Activated CD8-positive, alpha-beta T cell treated with anti-CD3 and anti-CD28 coated beads for 36 hours (primary cell): ENCODE results near the gene PKP3. TPM values are rescaled to one million over a fixed set of nuclear protein-coding genes. Genes with fewer than 3 reads are reported as not detected.

Experiments used
- ATAC-seq: fragments of 200-7000 bp; cut with Tn5 transposase; one replicate; pipeline ENCODE4 v1.10.0; 2021; ENCODE audit warnings: mild to moderate bottlenecking, moderate library complexity
- CTCF ChIA-PET: fragments of 350-600 bp; sonication (Branson Sonifier 250); formaldehyde crosslinking; loops from one replicate; lab custom pipeline; 2021; ENCODE audit warnings: antibody characterized with exemption; lab: Charles Lee
- POLR2A ChIA-PET: fragments of 350-600 bp; sonication (Branson Sonifier 250); formaldehyde crosslinking; loops from one replicate; lab custom pipeline; 2021; ENCODE audit warnings: antibody characterized with exemption; lab: Charles Lee
- DNase-seq: peaks from one replicate; pipeline ENCODE4 v3.0.0-alpha.2; 2020
- H3K27ac Mint-ChIP-seq: one replicate; pipeline ENCODE4 v1.8.0; 2021; ENCODE audit warnings: mild to moderate bottlenecking, mixed read lengths
- H3K27me3 Mint-ChIP-seq: one replicate; pipeline ENCODE4 v1.8.0; 2021; ENCODE audit warnings: mixed read lengths
- H3K36me3 Mint-ChIP-seq: one replicate; pipeline ENCODE4 v1.8.0; 2021; ENCODE audit warnings: low read depth, mixed read lengths
- H3K4me1 Mint-ChIP-seq: one replicate; pipeline ENCODE4 v1.8.0; 2021; ENCODE audit warnings: low read depth, mixed read lengths
- H3K4me3 Mint-ChIP-seq: one replicate; pipeline ENCODE4 v1.8.0; 2021; ENCODE audit warnings: mild to moderate bottlenecking, moderate library complexity, mixed read lengths
- H3K9me3 Mint-ChIP-seq: one replicate; pipeline ENCODE4 v1.8.0; 2021; ENCODE audit warnings: mixed read lengths
- intact Hi-C: fragments of 100-400 bp; cut with micrococcal nuclease; formaldehyde crosslinking; loops from one replicate; pipeline ENCODE4 v1.10.0; 2022
- total RNA-seq, 2 experiments: library from RNA; stranded (reverse); gene quantifications; one replicate each; pipeline ENCODE4 v1.2.3, GENCODE V29; 2021
- TF ChIP-seq, protein P1 (sequence below): fragments of 200-600 bp; IDR thresholded peaks from one replicate; pipeline ENCODE4 v1.8.0; 2022; ENCODE audit warnings: antibody characterized with exemption, mild to moderate bottlenecking

Gene PKP3
- total RNA-seq, 2 experiments from 2014 or later, result 0.18 TPM; not detected in 1

DNA sequence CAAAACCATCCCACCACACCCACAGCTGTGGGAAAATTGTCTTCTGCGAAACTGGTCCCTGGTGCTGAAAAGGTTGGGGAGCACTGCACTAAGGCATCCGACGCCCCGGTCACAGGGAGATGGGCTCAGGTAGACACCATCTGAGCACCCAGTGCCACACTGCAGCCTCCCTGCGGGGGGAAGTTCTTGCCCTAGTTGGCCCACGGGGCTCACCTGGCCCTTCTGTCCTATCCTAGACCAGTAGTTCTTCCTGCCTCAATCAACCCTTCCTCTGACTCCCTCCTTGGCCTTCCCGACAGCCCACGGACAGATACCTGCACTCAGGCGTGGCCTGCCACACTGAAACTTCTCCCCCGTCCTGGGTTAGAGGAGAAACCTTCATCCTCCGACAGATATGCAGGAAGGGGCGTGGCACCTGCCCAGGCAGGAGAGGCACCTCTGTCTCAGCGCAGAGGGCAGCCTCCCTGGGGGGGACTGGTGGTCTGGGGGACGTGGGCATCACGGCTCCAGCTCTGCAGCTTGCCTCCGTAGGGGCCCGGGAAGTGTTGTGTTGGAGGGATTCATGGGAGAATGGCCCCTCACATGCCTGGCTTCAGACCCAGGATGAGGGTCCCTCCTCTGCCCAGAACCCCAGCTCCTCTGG is 43.3 kb downstream of the PKP3 start:
- H3K36me3 Mint-ChIP-seq, result no peaks in the 10 kb centered on the region
- H3K4me3 Mint-ChIP-seq, result no peak overlapping the region
- DNase-seq (no peak), ATAC-seq (no peak)
- H3K9me3 Mint-ChIP-seq, result no peaks in the 10 kb centered on the region
- H3K27me3 Mint-ChIP-seq, result no peaks in the 10 kb centered on the region
- CTCF ChIA-PET, result interaction anchor here (1.5 kb wide), 1 partner anchor 10 kb away, joined by 4 read pairs; no protein-coding TSS in a partner anchor
- H3K27ac Mint-ChIP-seq, result no peak overlapping the region
- POLR2A ChIA-PET, result no interaction called here
- H3K4me1 Mint-ChIP-seq, result peaks cover 22% of the 10 kb centered on the region
- TF ChIP-seq, protein P1, sequence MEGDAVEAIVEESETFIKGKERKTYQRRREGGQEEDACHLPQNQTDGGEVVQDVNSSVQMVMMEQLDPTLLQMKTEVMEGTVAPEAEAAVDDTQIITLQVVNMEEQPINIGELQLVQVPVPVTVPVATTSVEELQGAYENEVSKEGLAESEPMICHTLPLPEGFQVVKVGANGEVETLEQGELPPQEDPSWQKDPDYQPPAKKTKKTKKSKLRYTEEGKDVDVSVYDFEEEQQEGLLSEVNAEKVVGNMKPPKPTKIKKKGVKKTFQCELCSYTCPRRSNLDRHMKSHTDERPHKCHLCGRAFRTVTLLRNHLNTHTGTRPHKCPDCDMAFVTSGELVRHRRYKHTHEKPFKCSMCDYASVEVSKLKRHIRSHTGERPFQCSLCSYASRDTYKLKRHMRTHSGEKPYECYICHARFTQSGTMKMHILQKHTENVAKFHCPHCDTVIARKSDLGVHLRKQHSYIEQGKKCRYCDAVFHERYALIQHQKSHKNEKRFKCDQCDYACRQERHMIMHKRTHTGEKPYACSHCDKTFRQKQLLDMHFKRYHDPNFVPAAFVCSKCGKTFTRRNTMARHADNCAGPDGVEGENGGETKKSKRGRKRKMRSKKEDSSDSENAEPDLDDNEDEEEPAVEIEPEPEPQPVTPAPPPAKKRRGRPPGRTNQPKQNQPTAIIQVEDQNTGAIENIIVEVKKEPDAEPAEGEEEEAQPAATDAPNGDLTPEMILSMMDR, result no peak
- intact Hi-C loops, result no loop called here

DNA sequence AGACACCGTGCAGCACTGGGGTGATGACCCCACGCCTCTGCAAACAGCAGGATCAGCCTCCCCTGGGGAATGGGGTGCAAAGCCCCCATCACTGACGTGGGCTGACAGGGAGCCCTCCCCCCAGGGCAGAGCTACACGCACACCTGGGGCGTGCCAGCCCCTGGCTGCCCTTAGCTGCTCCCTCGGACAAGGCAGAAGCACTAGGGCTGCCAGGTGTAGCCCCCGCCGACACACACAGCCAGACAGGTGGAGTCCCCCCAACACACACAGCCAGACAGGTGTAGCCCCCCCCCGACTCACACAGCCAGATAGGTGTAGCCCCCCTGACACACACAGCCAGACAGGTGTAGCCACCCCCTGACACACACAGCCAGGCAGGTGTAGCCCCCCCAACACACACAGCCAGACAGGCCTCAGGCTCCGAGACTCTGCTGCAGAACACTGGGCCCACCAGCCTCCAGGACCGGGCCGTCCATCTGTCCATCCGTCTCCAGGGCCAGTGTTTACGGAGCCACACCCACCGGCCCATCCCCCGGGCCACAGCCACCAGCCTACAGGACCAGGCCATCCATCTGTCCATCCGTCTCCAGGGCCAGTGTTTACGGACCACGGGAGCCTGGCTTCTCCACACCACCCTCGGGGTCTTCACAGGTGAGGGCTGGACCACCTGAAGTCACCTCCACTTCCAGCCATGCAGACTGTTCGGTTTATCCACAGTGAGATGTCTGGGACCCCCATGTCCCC is 44.3 kb downstream of the PKP3 start:
- ChIA-PET POLR2A (no interaction called here), CTCF (interaction anchor here (1.5 to 2.4 kb wide), 2 partner anchors 10 to 22 kb away, joined by 4 to 6 read pairs; no protein-coding TSS in a partner anchor)
- DNase-seq, result no peak
- ATAC-seq, result no peak
- H3K36me3 Mint-ChIP-seq, result no peaks in the 10 kb centered on the region
- intact Hi-C loops, result no loop called here
- H3K9me3 Mint-ChIP-seq, result no peaks in the 10 kb centered on the region
- H3K4me1 Mint-ChIP-seq, result peaks cover 22% of the 10 kb centered on the region
- no peaks in the 10 kb centered on the region for H3K27me3 Mint-ChIP-seq
- H3K4me3 Mint-ChIP-seq, result no peak overlapping the region
- H3K27ac Mint-ChIP-seq, result no peak overlapping the region
- TF ChIP-seq, protein P1, result no peak

DNA sequence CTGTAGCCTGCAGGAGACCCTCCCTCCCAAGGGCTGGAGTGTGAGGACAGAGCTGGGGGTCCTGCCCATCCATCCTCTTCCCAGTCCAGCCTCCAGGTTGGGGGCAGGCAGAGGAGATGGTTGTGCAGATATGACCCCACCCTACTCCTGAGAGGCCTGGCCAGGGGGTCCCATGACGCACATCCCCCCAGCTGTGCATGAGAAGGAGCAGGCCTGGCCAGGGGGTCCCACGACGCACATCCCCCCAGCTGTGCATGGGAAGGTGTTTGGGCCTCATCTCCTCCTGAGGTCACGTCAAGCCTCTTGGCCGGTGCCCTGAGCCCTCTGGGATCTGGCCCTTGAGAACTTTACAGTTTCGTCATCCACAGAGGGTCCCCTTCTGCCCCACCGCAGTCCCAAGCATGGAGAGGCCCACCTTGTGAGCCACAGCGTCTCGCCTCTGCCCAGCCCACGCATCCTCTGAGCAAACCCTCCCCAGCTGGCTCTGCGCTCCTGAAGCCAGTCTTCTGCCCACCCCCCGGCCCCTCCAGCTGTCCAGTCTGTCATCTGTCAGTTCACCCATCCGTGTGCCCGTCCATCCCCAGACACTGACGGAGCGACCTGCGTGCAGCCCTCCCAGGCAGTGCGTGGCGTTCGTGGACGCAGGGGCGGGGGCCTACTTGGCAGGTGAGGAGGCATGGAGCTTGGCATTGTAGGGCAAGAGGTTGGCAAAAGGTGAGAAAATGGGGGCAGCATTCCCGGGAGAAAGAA is 45.5 kb downstream of the PKP3 start:
- TF ChIP-seq, protein P1, result no peak
- Mint-ChIP-seq H3K9me3 (no peaks in the 10 kb centered on the region), H3K27ac (no peak overlapping the region), H3K27me3 (no peaks in the 10 kb centered on the region), H3K4me3 (no peak overlapping the region), H3K4me1 (peaks cover 22% of the 10 kb centered on the region), H3K36me3 (no peaks in the 10 kb centered on the region)
- POLR2A ChIA-PET, result interaction anchor here (1.8 to 2.8 kb wide), 2 partner anchors 10 to 13 kb away, joined by 5 to 10 read pairs; no protein-coding TSS in a partner anchor
- intact Hi-C loops, result no loop called here
- CTCF ChIA-PET, result interaction anchor here (2.4 to 3.4 kb wide), 2 partner anchors 10 to 23 kb away, joined by 6 to 19 read pairs; partner anchors contain the start of gene PTDSS2
- no peak for DNase-seq
- ATAC-seq, result no peak

DNA sequence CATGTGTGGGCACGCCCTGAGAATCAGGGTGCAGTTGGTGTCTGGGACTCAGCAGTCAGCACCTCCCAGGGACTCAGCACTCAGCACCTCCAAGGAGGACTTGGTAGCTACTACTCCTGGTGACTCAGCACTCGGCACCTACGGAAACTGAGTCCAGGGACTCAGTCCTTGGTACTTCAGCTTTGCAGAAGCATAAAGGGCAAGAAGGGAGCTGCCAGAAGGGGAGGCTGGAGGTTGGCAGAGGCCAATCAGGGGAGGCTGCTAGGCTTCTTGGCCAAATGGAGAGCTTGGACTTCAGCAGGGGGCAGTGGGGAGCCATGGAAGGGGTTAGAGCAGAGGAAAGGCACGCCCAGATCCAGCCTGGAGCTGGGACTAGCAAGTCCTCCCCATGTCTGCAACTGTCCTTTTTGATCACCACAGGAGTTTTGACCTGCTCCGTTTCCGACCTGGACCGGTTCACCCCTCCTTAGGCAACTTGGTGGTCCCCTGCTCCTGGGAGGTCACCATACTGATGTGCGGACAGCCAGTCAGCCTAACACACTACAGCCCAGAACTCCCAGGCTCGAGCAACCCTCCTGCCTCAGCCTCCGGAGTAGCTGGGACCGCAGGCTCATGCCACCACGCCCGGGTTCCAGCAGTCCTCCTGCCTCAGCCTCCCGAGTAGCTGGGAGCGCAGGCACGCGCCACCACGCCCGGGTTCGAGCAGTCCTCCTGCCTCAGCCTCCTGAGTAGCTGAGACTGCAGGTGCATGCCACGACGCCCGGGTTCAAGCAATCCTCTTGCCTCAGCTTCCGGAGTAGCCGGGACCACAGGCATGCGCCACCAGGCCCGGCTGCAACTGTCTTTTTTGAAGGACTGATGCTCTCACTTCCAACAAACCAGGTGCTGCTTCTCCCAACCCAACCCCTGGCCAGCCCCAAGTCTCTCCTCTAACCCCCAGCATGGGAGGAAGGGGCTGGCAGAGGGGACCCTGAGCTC is 46.3 kb downstream of the PKP3 start:
- no peaks in the 10 kb centered on the region for H3K27me3 Mint-ChIP-seq
- TF ChIP-seq, protein P1, result no peak
- ChIA-PET POLR2A (interaction anchor here (0.6 to 2.8 kb wide), 5 partner anchors 9 to 136 kb away, joined by 3 to 10 read pairs (median 3); no protein-coding TSS in a partner anchor), CTCF (interaction anchor here (0.7 to 3.4 kb wide), 3 partner anchors 9 to 24 kb away, joined by 3 to 19 read pairs (median 6); partner anchors contain the start of gene PTDSS2)
- peaks cover 22% of the 10 kb centered on the region for H3K4me1 Mint-ChIP-seq
- peak overlapping the region; percentile 72 for H3K4me3 Mint-ChIP-seq
- ATAC-seq, result no peak
- H3K27ac Mint-ChIP-seq, result no peak overlapping the region
- H3K36me3 Mint-ChIP-seq, result no peaks in the 10 kb centered on the region
- intact Hi-C loops, result no loop called here
- H3K9me3 Mint-ChIP-seq, result no peaks in the 10 kb centered on the region
- DNase-seq, result peak; percentile 33
